Activated gamma-delta T cell treated with anti-CD3 and anti-CD28 coated beads, Interleukin-2, amount 50 U/mL, for 16 hours (primary cell): Measurements from ENCODE around the gene COG5.
"Not testable (repeated sequence)": the region's sequence is repeated elsewhere in the genome, so short reads cannot be mapped to it uniquely, and the experiment has no call there.

ENCODE experiments used
- DNase-seq: peaks from one replicate; pipeline ENCODE4 v3.0.0-alpha.2; 2020; ENCODE audit warnings: low read depth

The COG5 gene

DNA sequence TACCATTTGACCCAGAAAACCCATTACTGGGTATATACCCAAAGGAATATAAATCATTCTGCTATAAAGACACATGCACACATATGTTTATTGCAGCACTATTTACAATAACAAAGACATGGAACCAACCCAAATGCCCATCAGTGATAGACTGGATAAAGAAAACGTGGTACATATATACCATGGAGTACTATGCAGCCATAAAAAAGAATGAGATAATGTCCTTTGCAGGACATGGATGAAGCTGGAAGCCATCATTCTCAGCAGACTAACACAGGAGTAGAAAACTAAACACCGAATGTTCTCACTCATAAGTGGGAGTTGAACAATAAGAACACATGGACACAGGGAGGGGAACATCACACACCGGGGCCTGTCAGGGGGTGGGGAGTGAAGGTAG lies 408.0 kb downstream of the COG5 start:
- not testable (repeated sequence) for DNase-seq

DNA sequence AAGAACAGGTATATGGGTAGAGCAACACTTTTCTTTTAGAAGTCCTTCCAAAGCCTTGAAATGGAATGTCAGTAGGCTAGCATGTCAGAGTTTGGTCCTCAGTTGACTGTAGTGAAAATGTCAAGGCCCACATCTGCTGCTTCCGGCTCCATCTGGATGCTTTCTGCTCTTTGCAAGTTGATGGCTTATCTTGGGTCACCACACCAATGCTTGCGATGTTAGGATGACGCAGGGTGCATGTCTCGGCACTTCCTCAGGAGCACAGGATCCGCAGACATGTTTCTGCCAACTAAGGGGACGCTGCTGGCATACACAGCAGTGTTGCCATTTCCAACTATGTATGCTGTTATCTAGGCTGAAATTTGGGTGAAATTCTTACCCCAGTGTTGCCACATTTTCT lies 408.9 kb downstream of the COG5 start:
- DNase-seq, result no peak

DNA sequence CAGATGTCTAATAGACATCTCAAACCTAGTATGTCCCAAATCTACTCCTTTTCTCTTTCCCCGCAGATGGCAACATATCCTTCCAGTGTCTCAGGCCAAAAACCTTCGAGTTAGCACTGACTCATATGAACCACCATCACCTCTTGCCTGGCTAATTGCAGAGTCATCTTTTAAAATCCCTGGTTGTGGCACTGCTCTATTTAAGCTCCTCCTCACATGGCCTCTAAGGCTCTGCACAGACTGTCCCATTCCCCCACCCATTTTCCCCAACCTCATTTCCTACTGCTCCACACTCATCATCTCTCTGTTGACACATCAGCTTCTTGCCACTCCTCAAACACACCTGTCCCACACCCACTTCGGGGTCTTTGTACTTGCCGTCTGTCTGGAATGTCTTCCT lies 411.7 kb downstream of the COG5 start:
- no peak for DNase-seq
